RPMI7951 (cell line): ENCODE results near the gene GALNT10. TPM values are rescaled to one million over a fixed set of nuclear protein-coding genes. Genes with fewer than 3 reads are reported as not detected.
A peak's percentile ranks its signal among the peaks of the same experiment; 100 is the strongest.

ENCODE experiments used
- DNase-seq: peaks from one replicate; pipeline ENCODE4 v3.0.0-alpha.2; 2012; ENCODE audit warnings: low read depth
- total RNA-seq: library from RNA; depleted of rRNA; stranded (reverse); fragments of >200 nt; shearing (Covaris generic); gene quantifications from 2 replicates; pipeline ENCODE4 v1.2.3, GENCODE V29; 2014

Gene GALNT10
- total RNA-seq, 1 experiment from 2014 or later = 27.9 TPM

DNA sequence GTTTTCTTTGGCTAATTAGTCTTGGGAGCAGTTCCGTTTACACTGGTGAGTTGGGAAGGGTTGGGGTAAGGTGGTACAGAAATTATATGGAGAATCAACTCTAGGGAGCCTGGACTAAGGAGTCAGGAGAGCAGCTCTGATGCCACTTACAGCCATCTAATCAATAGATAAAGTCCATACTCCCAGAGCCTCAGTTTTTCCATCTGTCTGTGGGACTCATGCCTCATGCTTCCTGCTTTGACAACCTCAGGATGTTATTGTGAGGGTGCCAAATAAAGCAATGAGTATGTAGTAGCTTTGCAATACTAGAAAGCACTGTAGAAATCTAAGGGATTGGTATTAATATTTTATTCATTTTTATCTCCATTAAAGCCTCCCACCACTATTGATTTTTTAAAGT is 105.0 kb downstream of the GALNT10 start:
- no peak for DNase-seq

DNA sequence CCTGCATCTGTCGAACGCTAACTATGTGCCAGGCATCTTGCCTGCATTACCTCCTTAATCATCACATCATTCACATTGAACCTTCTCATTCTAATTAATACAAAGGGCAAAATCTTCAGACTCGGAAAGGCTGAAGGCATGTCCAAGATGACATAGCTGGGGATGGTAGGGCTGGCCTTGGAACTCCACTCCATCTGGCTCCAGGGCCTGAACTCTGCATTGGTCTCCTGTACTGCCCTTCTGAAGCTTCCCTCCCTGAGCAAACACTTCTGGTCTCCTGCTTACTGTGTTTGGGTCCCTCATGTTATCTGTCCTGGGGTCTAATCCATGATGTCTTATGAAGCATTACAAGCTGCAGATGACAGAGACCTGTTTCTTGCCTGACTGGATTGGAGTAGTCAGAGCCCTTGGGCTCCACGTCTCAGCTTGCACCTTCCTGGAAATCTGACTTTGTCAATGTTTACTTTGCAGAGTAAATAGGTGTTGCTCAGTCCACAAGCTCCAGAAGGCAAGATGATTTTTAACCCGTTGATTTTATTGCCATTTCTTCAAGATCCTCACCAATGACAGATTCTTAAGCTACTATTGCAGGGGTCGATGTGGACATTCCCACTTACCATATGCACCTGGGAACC is 106.1 kb downstream of the GALNT10 start:
- no peak for DNase-seq

- no peak for DNase-seq
Observed at GRCh38 chr5:154298065-154298464, 107.5 kb downstream of the GALNT10 start.

- no peak for DNase-seq
Observed at GRCh38 chr5:154300207-154300883, 109.8 kb downstream of the GALNT10 start.

- no peak for DNase-seq
Observed at GRCh38 chr5:154301726-154302125, 111.2 kb downstream of the GALNT10 start.

- DNase-seq = no peak
Observed at GRCh38 chr5:154302161-154302560, 111.6 kb downstream of the GALNT10 start.

- DNase-seq = no peak
Observed at GRCh38 chr5:154303133-154303532, 112.6 kb downstream of the GALNT10 start.

- peak; percentile 71 for DNase-seq
Observed at GRCh38 chr5:154308443-154309370, 118.2 kb downstream of the GALNT10 start.

DNA sequence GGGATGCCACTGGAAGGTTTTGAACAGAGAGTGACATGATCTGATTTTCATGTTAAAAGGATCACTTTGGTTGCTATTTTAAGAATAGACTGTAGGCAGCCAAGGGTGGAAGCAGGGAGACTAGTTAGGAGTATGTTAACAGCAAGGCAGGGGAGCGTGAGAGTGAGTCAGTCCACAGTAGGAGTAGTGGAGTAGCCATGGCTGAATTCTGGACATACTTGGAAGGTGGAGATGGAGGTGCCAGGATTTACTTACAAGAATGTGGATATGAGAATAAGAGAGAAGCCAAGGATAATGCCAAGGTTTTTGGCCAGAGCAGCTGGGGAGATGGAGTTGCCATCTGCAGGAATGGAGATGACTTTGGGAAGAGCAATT is 118.8 kb downstream of the GALNT10 start:
- DNase-seq = peak; percentile 75

GRCh38 chr5:154309805-154310204 is 119.3 kb downstream of the GALNT10 start:
- DNase-seq = peak; percentile 72

GRCh38 chr5:154311362-154311761 is 120.8 kb downstream of the GALNT10 start:
- peak; percentile 18 for DNase-seq

GRCh38 chr5:154312000-154312399 is 121.5 kb downstream of the GALNT10 start:
- DNase-seq = no peak

GRCh38 chr5:154312576-154312975 is 122.0 kb downstream of the GALNT10 start:
- DNase-seq = no peak

GRCh38 chr5:154313360-154314017 is 123.0 kb downstream of the GALNT10 start:
- DNase-seq = no peak

GRCh38 chr5:154315196-154315595 is 124.7 kb downstream of the GALNT10 start:
- no peak for DNase-seq

- DNase-seq = no peak
Observed at GRCh38 chr5:154315756-154316155, 125.2 kb downstream of the GALNT10 start.

DNA sequence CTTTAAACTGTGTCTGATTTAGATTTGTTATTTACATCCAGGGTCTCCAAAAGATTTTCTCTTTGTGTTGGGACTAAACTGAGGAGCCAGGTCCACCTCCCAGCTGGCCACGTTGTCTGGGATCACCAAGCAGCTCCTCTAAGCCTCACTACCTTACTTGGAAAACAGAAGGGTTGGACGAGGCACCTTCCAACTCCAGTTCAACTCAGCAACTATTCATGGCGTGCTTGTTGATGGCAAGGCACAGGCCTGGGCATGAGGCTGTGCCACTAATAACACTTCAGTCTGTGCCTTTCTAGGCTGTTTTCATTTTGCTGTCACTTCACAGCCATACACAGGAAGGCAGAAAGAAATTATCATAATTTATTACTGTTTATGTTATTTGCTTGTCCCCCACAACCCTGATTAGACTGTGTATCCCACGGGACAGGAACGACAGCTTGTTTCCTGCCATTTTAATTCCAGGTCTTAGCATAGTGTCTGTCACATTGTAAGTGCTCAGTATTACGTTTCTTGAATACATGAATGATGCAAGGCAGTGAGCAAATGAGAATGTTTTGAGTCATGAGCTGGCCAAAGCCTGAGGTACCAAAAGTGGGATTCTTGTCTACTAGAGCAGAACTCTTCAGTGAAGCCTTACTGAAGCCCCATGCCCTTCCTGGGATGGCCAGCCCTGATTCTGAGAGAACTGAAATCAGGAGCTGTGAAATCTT is 125.8 kb downstream of the GALNT10 start:
- DNase-seq = no peak

DNA sequence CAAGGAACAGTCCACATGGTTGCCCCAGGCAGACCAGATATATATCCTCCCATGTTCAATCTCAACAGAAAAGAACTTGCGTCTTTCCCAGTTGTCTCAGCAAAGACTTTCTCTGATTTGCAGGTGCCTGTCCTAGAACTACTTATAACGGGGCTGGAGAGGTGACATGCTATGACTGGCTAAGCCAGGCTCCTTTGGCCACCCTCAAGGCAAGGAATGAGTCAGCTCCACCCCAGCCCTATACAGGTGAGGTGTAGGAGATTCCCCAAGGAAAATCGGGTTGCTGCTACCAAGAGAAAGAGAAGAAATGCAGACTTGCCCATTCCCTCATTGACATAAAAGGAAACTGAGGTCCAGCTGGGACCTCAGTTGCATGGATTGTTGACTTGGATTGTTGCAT is 127.4 kb downstream of the GALNT10 start:
- DNase-seq = no peak

- no peak for DNase-seq
Observed at GRCh38 chr5:154318691-154319090, 128.2 kb downstream of the GALNT10 start.

DNA sequence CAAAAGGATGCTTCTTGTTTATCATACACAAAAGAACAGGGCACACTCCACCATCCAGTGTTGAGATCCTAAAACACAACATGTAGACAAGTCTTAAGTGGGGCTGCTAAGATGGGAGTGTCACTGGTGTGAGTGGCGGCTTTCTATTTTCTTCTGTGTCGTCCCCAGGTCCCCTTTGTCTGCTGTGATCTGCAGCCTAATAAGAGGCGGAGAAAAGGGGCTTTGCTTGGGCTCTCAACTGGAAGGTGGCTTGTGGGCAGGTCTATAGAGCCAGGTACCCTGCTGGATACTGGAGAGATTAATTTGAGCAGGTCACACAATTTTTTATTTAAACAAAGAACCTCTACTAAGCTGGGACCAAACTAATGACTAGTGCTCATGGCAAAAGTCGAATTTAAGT is 129.2 kb downstream of the GALNT10 start:
- no peak for DNase-seq
